Kidney (tissue), 14 donors: ENCODE data around the gene FARP1. TPM values are rescaled to one million over a fixed set of nuclear protein-coding genes. Genes with fewer than 3 reads are reported as not detected.
"Not testable (repeated sequence)": the region's sequence is repeated elsewhere in the genome, so short reads cannot be mapped to it uniquely, and the experiment has no call there.

Source experiments
- DNase-seq, 5 donors: peaks; one replicate each; pipeline ENCODE4 v3.0.0-alpha.2; 2013 to 2020
- FAIRE-seq: peaks from 2 replicates; lab custom pipeline; 2012; peaks lifted over from hg19 to GRCh38; lab: Jason Lieb, UNC
- H3K27ac ChIP-seq, 2 donors: one replicate each; pipeline ENCODE4 v1.7.0; 2013; ENCODE audit warnings: low read depth in 2 of 2, low read length in 2 of 2, inconsistent platforms in 1 of 2
- H3K27me3 ChIP-seq: one replicate; pipeline ENCODE4 v1.7.1; 2013; ENCODE audit warnings: low read length, inconsistent platforms; ENCODE audit not compliant: control insufficient read depth, insufficient read depth
- H3K36me3 ChIP-seq, 3 donors: one replicate each; pipeline versions ENCODE4 v1.7.0 to v1.7.1; 2013; ENCODE audit warnings: low read length in 3 of 3, control low read depth in 1 of 3, inconsistent platforms in 1 of 3; ENCODE audit not compliant: insufficient read depth in 3 of 3, control insufficient read depth in 2 of 3
- H3K4me1 ChIP-seq, 3 donors: one replicate each; pipeline versions ENCODE4 v1.7.0 to v1.7.1; 2013; ENCODE audit warnings: low read length in 3 of 3, inconsistent platforms in 1 of 3, low read depth in 1 of 3; ENCODE audit not compliant: control insufficient read depth in 2 of 3, insufficient read depth in 2 of 3
- H3K4me3 ChIP-seq, 3 donors: one replicate each; pipeline versions ENCODE4 v1.7.0 to v1.8.1; 2013; ENCODE audit warnings: low read length in 3 of 3, control low read depth in 1 of 3, inconsistent platforms in 1 of 3
- H3K9ac ChIP-seq, 3 donors: one replicate each; pipeline versions ENCODE4 v1.7.0 to v1.7.1; 2013; ENCODE audit warnings: low read length in 3 of 3, control low read depth in 1 of 3, inconsistent platforms in 1 of 3
- H3K9me3 ChIP-seq, 3 donors: one replicate each; pipeline versions ENCODE4 v1.7.0 to v1.7.1; 2013; ENCODE audit warnings: low read length in 3 of 3, control low read depth in 1 of 3, inconsistent platforms in 1 of 3; ENCODE audit not compliant: control insufficient read depth in 2 of 3, insufficient read depth in 1 of 3
- intact Hi-C: fragments of 100-400 bp; cut with DNase I; formaldehyde crosslinking; loops from one replicate; pipeline ENCODE4 v1.11.1; 2022
- polyA plus RNA-seq: library from polyadenylated mRNA; stranded (reverse); fragments of 350-450 nt; fragmentation: Illumina TruSeq; extraction: RNeasy Lipid Tissue Mini Kit (QIAGEN cat#74804); gene quantifications from one replicate; pipeline ENCODE4 v1.2.3, GENCODE V29; 2014; ENCODE audit warnings: low read depth, low replicate concordance; ENCODE audit not compliant: insufficient read depth
- total RNA-seq: library from RNA; stranded (reverse); fragmentation: NEBNext Ultra II Directional; extraction: Animal tissue kit (Norgen Biotek cat#: 25700); gene quantifications from one replicate; pipeline ENCODE4 v1.2.1, GENCODE V29; 2021
- TF ChIP-seq, protein P1 (sequence below): IDR thresholded peaks from 3 replicates; pipeline ENCODE4 v1.5.1; 2012; ENCODE audit warnings: mild to moderate bottlenecking, moderate library complexity, borderline replicate concordance; ENCODE audit not compliant: insufficient read depth; ENCODE audit errors: extremely low read depth
- donor health status: control.
- donor health status: control.
- donor health status: control.
- donor health status: control.
- donor health status: control.
- donor health status: DM: yes; HTN: yes; CAD: no.
- donor health status: Normal renal cell carcinoma (clear cell type).

The FARP1 gene
- total and polyA plus RNA-seq, 2 donors from 2014 or later = 123 to 229 TPM

DNA sequence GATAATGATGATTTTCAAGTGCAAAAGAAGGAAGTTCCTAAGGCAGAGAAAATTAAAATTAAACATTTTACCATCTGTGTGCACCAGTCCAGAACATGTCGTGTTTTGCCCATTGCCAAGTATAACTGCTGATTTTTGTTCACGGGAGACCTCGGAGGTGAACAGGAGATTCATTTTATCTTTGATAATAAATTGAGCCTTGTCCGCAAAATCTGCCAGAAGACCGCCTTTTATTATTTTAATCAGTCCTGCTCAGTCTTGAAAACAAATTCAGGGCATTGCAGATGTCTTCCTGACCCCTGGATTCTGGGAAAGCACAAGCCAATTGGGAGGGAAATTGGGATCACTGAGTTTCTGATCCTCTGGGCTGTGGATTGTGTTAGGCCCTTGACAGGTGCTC lies 268.1 kb downstream of the FARP1 start:
- intact Hi-C loops = no loop called here

DNA sequence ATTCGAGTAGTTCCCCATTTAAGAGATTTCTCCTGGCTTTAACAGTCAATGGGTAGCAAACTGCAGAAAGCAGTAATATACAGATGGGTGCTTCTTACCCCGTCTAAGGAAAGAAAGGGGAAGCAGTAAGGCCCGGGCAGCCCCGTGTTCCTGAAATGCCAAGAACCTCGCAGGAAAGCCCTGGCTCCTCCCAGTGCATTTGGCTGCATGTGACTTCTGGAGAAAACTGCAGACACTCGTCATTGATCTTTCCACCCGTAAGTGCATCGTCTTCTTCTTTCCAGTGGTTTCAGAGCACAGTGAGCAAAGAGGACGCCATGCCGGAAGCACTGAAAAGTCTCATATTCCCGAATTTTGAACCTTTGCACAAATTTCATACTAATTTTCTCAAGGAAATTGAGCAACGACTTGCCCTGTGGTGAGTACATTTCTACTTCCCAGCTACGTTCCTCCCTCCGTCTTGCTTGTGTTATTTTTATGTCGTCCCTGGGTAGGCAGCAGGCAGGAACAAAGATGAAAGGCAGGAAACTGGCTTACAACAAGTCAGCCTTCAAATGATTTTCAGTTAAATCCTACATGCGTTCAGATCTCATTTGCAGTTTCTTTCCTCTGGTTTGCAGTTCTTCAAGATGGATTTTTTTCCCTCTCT lies 268.8 kb downstream of the FARP1 start:
- no peak overlapping the region for H3K9ac ChIP-seq
- peak in 2 of 5 donors; percentile 34 to 40 for DNase-seq
- H3K4me1 ChIP-seq = peaks cover 0 to 11% (median 10%) of the 10 kb centered on the region in 3 donors
- no peaks in the 10 kb centered on the region for H3K27me3 ChIP-seq
- no peak for FAIRE-seq
- intact Hi-C loops = no loop called here
- H3K4me3 ChIP-seq = peak overlapping the region in 1 of 3 donors; percentile 18
- H3K36me3 ChIP-seq = peaks cover 12 to 46% (median 16%) of the 10 kb centered on the region in 3 donors
- TF ChIP-seq, protein P1, sequence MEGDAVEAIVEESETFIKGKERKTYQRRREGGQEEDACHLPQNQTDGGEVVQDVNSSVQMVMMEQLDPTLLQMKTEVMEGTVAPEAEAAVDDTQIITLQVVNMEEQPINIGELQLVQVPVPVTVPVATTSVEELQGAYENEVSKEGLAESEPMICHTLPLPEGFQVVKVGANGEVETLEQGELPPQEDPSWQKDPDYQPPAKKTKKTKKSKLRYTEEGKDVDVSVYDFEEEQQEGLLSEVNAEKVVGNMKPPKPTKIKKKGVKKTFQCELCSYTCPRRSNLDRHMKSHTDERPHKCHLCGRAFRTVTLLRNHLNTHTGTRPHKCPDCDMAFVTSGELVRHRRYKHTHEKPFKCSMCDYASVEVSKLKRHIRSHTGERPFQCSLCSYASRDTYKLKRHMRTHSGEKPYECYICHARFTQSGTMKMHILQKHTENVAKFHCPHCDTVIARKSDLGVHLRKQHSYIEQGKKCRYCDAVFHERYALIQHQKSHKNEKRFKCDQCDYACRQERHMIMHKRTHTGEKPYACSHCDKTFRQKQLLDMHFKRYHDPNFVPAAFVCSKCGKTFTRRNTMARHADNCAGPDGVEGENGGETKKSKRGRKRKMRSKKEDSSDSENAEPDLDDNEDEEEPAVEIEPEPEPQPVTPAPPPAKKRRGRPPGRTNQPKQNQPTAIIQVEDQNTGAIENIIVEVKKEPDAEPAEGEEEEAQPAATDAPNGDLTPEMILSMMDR = no peak
- no peaks in the 10 kb centered on the region for H3K9me3 ChIP-seq
- no peak overlapping the region for H3K27ac ChIP-seq

More for the DNA sequence above, 268.1 kb downstream of the FARP1 start:
- Histone ChIP-seq H3K4me1 (peaks cover 0 to 9% (median 9%) of the 10 kb centered on the region in 3 donors), H3K9ac (no peak overlapping the region), H3K27me3 (no peaks in the 10 kb centered on the region), H3K36me3 (peaks cover 11 to 42% (median 16%) of the 10 kb centered on the region in 3 donors), H3K27ac (no peak overlapping the region), H3K4me3 (no peak overlapping the region), H3K9me3 (no peaks in the 10 kb centered on the region)
- no peak for DNase-seq
- TF ChIP-seq, protein P1 = no peak
- no peak for FAIRE-seq

DNA sequence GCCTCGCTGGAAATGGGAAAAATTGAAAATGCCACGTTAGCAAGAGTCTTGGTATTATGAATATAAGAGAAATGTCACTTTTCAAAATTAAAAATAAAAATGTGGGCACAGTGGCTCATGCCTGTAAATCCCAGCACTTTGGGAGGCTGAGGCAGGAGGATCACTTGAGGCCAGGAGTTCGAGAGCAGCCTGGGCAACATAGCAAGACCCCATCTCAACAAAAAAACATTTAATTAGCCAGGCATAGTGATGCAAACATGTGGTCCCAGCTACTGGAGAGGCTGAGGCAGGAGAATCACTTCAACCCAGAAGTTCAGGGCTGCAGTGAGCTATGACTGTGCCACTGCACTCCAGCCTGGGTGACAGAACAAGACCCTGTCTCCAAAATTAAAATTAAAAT lies 270.4 kb downstream of the FARP1 start:
- H3K27me3 ChIP-seq, H3K4me3 ChIP-seq, FAIRE-seq, intact Hi-C loops, H3K9me3 ChIP-seq, DNase-seq, H3K27ac ChIP-seq, H3K9ac ChIP-seq: not testable (repeated sequence)
- Histone ChIP-seq H3K36me3 (peaks cover 15 to 46% (median 16%) of the 10 kb centered on the region in 3 donors), H3K4me1 (peaks cover 0 to 13% (median 11%) of the 10 kb centered on the region in 3 donors)

DNA sequence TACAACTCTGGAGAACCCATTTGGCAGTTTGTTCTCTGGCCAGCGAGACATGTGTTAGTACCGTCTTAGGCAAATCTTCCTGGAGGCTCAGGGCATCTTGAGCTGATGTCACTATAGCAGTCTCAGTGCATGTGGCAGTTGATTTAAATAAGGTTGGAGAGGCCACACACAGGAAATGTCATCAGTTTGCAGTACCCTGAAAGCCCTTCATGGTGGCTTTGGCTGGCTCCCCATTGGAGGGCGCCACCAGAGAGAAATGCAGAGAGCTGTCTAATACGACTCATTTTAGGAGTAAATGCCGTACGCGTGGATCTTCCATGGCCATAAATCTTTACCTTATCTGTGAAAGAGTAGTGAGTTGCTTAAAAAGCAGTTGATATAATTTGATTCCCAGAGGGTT lies 270.9 kb downstream of the FARP1 start:
- TF ChIP-seq, protein P1 = no peak
- intact Hi-C loops = no loop called here
- Histone ChIP-seq H3K9ac (no peak overlapping the region), H3K27ac (no peak overlapping the region), H3K4me3 (no peak overlapping the region), H3K27me3 (no peaks in the 10 kb centered on the region), H3K9me3 (no peaks in the 10 kb centered on the region), H3K4me1 (peaks cover 0 to 13% (median 11%) of the 10 kb centered on the region in 3 donors), H3K36me3 (peaks cover 15 to 50% (median 20%) of the 10 kb centered on the region in 3 donors)
- no peak for DNase-seq
- no peak for FAIRE-seq
